HG02642 (cell line): Measurements from ENCODE around the gene MBD4.

Experiments
- ATAC-seq: cut with Tn5 transposase; IDR thresholded peaks from one replicate; pipeline ENCODE4 v1.9.1; 2021; ENCODE audit warnings: mild to moderate bottlenecking; ENCODE audit not compliant: unreplicated experiment, poor library complexity

The MBD4 gene

DNA sequence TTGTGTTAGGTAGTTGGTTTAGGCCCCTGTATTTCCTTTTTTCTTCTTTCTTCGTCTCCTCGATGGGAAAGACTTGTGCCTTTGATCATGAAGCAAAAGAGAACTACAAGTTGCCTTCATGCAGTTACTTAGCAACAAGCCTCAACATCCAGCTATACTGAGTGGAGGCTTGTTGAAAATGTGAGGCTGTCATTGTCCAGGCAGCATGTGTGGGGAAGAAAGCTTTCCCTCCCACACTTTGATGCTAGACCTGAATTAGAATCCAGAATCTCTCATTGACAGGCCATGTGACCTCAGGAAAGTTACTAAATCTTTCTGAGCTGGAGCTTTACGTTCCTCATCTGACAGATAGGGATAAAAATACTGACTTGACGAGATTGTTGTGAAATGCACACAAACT lies 24.0 kb upstream of the MBD4 start:
- ATAC-seq, result no peak

DNA sequence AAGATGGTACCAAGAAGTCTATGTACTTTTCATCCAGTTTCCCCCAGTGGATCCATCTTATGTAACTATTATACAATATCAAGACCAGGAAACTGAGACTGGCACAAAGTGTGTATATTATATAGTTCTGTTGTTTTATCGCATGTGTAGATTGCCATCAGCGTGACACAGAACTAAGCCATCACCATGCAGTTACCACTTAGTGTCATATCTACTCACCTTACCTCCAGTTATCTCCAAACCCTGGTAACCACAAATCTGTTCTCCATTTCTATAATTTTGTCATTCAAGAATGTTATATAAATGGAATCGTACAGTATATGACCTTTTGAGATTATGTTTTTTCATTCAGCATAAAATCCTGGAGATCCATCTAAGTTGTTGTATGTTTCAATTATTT lies 23.3 kb upstream of the MBD4 start:
- no peak for ATAC-seq

DNA sequence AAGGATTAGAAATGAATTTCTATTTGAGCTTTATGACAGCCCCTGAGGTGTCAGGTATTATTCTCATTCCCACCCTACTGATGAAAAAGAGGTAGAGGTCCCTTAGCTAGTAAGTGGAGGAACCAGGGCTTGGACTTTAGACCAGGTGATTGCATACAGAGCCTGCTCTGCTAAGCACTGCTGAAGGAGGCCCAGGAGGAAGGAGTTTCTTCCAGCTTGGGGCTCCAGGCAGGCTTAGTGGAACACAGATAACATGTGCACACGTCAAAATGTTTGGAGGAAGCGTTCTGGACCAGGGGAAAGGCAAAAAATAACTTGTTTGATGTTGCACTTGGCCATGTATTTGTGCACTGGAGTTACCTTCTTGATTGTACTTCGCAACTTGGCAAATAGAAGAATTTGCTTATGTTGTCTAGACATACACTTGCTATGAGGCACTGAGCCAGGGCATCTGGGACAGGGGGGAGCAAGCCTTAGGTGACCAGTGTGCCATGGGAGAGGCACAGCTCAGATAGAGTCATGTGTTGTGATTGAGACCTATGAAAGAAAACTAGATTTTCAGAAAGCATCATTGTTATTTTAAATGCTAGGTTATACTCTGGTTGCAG lies 22.7 kb upstream of the MBD4 start:
- no peak for ATAC-seq

DNA sequence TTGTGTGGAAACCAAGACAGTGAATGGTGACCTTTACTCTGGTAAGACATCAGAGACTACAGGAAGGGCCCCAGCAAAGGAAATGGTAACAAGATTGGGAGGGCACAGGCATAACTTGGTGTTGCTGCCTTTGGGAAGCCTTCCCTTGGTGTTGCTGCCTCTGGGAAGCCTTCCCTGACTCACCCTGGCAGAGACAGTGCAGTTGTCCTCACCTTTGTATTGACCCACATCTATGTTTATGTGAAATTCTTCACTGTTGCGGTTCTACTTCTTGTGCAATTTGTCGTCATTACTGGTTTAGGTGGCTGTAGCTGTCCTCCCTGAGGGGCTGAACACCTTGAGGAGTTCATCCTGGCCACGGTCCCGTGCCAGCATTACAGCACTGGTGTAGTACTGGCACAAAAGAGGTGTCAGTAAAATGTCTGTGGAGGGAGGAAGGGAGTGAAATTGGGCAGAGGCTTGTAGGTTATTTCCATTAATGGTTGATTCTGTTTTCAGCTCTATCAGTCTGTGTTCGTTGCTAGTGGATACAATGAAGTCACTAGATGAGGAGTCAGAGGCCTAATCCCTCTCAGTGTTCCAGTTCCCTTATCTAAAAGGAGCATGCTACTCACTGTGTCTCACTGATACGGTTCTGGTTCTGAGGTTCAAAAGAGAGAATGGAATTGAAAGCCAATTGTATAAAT lies 21.9 kb upstream of the MBD4 start:
- ATAC-seq, result no peak

DNA sequence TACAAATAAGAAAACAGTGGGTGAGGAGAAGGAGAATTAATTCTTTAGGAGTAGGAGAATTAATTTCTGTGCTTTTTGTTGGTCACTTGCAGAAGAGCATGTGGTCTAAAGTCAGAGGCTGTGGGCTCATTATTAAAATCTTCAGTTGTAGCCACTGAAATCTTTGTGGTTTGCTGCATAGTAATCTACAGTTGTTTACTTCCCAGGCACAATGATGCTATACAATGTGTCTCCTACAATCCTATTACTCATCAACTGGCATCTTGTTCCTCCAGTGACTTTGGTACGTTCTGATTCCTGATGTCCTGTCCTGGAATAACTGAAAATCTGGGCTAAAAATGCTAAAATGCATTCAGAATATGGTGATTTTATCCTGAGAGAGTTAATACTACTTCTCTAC lies 21.3 kb upstream of the MBD4 start:
- ATAC-seq, result no peak

DNA sequence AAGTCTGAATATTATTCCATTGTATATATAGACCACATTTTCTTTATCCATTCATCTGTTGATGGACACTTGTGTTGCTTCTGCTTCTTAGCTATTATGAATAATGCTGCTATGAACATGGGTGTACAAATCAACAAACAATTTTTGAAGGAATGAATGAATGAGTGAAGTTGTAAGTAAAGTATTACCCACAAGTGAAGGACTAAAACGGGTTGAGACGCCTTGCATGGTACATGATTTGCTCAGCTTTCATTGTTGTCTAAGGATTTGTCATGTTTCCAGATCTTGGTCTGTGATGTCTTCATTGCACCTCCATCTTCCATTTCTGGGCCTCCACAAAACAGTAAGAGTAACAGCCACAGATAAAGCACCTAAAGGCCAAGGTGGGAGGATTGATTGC lies 20.8 kb upstream of the MBD4 start:
- ATAC-seq, result no peak

DNA sequence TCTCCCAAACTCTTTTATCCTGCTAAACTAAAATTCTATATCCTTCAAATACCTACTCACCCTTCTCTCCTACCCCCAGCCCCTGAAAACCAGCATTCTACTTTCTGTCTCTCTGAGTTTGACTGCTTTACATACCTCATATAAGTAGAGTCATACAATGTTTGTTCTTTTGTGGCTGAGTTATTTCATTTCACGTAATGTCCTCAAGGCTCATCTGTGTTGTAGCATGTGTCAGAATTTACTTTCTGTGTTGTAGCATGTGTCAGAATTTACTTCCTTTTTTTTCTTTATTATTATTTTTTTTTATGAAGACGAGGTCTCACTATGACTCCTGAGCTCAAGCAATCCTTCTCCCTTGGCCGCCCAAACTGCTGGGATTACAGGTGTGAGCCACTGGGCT lies 20.4 kb upstream of the MBD4 start:
- ATAC-seq, result no peak

DNA sequence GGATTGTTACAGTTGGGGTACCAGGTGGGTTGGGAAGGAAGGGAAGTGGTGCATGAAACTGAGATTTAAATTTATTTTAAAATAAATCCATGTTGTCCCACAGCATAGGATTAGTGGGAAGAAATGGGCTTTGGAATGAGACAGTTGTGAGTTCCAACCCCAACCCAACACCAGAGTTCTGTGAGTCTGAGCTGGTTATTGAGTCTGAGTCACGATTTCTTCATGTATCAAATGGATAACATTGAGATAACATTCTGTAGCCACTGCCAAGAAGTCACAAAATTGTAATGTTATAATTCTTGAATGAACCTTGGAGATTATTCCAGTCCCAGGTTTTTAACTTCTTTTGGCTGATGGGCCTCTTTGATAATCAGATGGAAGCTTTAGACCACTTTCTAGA lies 14.0 kb upstream of the MBD4 start:
- no peak for ATAC-seq

DNA sequence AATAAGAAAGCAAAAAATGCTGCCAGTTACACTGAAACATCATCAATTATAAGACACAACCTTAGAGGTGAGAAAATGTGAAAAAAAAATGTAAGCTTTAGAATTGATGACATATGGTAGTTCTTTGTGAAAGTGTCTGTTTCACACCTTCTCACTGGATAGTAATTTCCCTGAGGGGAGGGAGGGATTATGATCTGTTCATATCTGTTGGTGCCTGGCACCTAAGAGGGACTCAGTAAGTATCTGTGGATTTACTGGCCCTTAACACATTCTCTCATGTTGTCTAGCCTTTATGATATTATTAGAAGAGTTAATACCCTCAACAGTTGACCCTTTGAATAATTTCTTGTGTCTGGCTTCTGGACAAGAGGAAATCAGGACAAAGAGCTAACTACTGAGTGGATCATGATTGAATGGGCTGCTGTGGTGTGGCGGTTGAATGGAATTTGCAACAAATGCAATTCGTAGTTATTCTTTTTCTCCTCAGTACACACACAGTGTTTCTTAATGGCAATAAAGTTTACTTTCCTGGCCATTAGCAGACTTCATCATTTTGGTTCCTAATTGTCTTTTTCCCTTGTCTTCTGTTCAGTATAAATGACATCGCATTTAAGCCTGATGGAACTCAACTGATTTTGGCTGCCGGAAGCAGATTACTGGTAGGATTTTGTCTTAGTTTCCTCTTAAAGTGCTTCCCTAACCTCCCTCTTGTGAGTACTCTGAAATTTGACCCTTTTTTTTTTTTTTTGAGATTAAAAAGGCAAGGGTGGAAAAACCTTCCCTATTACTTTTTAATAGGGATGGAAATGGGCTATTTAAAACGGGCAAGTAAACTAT lies 9.7 kb upstream of the MBD4 start:
- ATAC-seq, result no peak

DNA sequence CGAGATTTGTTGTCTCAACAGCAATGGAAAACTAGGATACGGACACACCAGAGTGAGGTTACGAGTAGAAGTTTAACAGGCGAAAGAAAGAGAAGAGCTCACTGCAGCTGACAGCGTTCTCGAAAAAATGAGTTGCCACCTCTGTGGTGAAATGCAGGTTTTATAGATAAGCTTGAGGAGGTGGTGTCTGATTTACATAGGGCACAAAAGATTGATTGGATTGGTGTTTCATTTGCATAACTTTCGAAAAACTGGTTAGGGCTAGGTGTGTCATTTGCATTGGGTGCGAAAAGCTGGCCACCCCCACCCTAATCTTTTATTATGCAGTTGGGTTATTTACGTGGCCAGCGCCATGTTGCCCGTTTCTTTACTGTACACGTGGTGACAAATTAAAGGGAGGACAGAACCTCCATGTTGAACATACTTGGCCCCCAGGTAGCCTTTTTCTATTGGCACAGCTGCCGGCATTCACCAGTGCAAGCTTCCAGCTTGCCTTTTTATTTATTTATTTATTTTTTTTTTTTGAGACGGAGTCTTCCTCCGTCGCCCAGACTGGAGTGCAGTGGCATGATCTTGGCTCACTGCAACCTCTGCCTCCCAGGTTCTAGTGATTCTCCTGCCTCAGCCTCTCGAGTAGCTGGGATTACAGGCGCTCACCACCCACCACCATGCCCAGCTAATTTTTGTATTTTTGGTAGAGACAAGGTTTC lies 8.6 kb upstream of the MBD4 start:
- no peak for ATAC-seq

DNA sequence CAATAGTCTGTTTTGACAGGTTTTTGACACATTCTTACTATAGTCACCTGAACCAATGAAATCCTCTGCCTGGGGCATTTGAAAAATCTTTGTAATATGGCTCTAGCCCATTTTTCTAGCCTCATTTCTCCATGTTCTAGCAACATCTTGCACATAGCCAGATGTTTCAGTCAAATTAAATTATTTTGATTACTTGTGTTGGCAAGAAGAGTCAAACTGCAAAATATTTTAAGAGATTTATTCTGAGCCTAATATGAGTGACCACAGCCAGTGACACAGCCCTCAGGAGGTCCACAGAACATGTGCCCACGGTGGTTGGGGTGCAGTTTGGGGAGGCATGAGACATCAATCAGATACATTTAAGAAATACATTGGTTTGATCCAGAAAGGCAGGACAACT lies 7.2 kb upstream of the MBD4 start:
- ATAC-seq, result no peak

DNA sequence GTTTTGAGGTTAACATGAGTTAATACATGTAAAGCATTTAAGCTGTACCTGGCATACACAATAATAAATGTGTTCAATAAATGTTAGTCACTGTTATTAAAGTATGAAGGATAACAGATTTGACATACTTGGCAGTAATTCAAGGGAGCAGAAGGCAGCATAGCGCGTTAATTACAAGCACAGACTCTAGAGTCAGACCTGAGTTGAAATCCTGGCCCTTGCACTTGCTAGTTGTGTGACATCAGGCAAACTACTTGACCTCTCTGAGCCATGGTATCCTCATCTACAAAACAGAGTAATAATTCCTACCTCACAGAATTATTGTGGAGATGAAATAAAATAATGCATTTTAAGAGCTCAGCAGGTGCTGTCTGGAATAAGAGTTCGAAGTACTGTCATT lies 5.7 kb upstream of the MBD4 start:
- ATAC-seq, result no peak

DNA sequence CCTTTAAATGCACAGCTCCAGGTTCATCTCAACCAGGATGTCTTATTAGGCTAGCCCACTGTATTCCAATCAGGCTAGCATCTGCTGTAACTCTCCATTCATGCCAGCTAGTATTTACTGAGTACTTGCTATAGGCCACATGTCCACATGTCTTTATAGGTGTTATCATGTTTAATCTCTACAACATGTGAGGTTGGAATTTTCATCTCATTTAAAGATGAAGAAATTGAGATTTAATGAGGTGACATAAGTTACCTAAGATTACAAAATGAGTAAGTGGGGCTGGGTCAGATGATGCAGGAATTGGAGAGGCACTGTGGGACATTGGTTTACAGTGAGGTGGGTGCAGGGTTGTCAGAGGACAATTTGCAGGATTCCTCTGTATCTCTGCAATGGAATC lies 3.2 kb upstream of the MBD4 start:
- no peak for ATAC-seq

DNA sequence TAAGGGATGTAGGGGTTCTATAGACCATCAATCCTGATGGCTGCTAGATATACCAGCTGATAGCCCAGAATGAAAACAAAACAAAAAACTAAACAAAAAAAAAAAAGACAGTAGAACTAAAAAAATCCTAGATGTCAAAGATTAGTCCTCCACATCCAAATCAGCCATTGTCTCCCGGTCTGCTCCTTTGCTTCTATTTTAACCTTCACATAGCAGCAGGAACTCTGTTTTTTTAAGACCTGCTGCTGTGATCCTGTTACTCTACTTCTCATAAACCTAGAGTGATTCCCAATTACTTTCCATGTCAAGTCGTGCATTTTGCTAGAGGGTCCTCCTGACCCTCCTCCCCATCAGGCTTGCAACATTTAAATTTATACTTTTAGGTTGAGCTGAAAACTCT lies 2.7 kb upstream of the MBD4 start:
- no peak for ATAC-seq

DNA sequence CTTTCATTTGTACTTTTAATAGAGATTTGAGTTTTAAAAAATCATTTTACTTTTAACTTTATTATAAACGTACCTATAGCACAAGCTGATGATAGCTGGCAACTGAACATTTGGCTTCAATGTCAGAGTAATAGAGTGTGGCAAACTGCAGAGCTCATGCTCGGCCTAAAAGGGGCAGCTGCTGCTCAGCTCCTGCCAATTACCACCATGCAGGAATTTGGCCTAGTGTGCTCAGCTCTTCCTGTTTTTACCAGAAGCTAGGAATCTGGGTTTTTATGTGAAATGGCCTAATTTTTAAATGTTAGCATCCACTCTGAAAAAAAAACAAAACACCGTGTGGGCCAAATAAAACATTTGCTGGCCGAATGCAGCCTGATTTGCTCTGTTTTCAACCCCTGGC lies 2.0 kb upstream of the MBD4 start:
- ATAC-seq, result no peak

DNA sequence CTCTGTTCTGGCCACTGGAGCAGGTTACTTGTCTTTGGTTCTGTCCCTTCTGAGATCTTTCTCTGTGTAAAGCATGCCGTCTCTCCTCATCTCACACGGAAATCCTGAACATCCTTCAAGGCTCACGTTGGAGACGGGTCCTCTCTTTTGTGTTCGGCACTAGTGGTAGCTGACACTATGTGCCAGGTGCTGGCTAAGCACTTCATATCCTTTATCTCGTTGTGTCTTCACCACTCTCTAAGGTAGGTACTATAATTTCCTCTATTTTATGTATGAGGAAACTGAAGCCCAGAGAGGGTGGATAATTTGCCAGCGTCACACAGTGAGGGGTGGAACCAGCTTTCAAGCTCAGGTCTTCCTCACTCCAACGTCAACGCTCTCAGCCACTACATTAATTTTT lies 1.5 kb upstream of the MBD4 start:
- no peak for ATAC-seq

DNA sequence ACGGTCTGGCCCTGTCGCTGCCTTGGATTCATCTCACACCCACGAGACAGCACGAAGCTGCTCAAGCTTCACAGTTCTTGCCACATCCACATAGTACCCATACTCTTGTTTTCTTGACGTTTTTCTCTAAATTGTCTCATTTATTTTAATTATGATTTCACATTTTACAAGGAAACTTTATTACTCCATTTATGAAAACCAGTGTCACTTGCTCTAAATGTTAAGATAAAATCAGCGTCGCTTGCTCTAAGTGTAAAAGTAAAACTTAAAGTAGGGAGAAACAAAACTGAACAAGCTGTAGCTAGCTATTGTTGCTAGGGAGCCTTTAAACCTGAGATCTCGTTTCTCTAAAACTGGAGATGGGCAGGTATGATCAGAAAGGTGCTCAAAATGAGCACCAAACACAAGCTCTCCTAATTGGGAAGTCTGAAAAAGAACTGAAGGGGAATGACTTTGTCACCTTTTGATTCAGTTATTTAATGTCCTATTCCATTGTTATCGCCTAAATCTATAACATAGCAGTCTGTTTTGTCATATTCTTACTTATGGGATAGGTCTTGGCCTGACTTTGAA lies 956 bp upstream of the MBD4 start:
- no peak for ATAC-seq

DNA sequence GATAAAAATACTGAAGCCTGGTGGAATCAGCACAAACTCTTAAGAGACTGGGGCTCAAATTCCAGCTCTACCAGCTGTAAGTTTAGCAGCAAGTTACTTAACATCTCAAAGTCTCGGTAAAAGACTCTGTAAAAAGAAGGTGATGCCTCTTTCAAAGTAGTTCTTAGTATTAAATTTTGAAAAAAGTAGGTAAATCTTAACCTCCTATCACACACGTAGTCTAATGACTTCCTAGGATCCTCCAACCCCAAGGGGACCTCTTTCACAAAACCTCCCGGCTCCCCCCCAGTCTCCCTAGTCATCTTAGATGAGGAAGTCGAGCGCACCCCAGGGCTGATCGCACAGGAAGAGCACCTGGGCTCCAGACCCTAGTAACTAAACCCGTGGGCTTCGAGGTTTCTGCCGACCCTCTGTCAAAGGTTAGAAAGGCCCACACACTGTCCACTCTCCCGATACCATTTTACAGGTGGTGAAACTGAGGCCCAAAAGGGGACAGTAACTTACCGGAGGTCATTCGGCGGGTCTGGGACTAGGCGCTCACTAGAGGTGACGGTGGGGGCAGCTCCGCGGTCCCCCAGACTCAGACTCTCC lies 427 bp downstream of the MBD4 start:
- ATAC-seq, result peak; percentile 18

DNA sequence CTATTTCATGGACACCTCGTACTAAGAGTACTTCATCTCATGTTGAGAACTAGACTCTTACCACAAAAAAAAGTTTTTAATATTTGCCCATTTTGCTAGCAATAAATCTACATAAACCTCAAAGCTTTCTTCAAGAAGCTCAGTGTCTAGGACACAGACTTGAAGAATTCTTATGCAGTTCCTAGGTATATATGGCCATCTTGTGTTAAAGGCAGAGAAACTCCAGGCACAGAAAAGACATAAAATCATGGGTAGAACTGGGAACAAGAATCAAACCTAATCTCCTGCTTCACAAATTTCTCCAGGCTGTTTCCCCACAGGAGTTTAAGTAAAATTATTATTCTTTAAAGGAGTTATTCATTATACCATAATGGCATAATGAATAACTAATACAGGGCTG lies 4.4 kb downstream of the MBD4 start:
- ATAC-seq, result no peak

DNA sequence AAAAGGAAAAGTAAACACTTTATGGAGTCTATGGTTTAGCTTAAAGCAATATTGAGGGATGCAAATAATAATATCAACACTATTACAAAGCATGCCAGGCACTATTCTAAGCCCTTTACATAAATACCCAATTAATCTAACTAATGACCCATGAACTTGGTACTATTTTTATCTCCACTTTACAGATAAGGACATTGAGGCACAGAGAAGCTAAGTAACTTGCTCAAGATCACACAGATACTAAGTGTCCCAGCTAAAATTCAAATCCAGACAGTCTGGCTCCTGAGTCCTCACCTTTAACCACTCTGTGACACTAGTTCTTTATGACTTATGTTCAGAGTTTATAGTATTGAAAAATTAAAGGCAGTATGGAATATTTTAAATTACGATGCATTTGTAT lies 5.6 kb downstream of the MBD4 start:
- no peak for ATAC-seq
